Fibroblast of pulmonary artery (primary cell): ENCODE data around the gene VAPB.
A peak's percentile ranks its signal among the peaks of the same experiment; 100 is the strongest.

Experiments
- DNase-seq: peaks from one replicate; pipeline ENCODE4 v3.0.0-alpha.2; 2010; ENCODE audit warnings: low read depth
- H3K4me3 ChIP-seq: replicated peaks from 2 replicates; pipeline ENCODE4 v1.5.1; 2011; ENCODE audit warnings: low read depth, mild to moderate bottlenecking, control low read depth, low read length, moderate library complexity
- TF ChIP-seq, protein P1 (sequence below): IDR thresholded peaks from 2 replicates; pipeline ENCODE4 v1.5.1; 2011; ENCODE audit warnings: mild to moderate bottlenecking, control low read depth, low read length, inconsistent platforms; ENCODE audit errors: missing control alignments

The VAPB gene

DNA sequence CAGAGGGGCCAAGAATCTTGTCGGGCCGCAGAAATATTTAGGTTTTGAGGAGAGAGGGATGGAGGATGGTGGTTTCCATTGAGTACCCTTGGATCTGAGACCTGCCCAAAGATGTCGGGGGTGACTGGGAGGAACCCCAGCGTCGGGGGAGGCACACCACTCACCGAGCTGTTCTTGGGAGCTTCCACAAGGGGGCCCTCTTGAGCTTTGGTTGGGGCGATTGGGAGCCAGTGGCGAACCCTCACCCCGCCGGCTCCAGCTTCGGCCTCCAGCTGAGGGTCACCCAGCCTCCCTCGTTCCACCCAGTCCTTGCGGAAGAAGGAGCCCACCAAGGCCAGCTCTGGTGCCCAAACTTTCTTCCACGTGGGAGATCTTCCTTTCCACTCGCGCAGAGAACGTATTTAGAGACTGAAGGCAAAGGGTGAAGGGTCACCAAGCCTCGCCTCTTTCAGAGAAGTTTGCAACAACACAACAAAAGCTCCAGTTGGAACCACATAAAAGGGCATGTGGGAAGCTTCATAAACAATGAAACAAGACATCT is 92.5 kb downstream of the VAPB start:
- TF ChIP-seq, protein P1, sequence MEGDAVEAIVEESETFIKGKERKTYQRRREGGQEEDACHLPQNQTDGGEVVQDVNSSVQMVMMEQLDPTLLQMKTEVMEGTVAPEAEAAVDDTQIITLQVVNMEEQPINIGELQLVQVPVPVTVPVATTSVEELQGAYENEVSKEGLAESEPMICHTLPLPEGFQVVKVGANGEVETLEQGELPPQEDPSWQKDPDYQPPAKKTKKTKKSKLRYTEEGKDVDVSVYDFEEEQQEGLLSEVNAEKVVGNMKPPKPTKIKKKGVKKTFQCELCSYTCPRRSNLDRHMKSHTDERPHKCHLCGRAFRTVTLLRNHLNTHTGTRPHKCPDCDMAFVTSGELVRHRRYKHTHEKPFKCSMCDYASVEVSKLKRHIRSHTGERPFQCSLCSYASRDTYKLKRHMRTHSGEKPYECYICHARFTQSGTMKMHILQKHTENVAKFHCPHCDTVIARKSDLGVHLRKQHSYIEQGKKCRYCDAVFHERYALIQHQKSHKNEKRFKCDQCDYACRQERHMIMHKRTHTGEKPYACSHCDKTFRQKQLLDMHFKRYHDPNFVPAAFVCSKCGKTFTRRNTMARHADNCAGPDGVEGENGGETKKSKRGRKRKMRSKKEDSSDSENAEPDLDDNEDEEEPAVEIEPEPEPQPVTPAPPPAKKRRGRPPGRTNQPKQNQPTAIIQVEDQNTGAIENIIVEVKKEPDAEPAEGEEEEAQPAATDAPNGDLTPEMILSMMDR: peak; percentile 60
- peak; percentile 57 for DNase-seq
- H3K4me3 ChIP-seq: no peak overlapping the region

DNA sequence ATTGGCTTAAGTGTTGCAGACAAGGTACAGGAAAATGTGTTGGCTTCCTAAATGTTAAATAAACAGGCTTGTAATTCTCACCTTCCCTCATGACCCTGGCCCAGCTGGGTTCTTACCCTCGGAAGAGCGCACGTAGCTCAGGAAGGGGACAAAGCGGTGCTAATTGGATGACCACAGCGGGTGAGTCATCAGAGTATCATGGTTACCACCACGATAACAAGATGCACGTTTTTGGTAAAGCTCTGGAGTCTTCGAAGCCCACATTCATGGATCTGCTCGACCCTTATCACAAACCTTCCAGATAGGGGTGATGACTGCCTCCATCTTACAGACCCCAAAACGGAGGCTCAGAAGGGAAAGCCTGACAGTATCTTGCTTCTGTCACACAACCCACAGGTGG is 93.4 kb downstream of the VAPB start:
- H3K4me3 ChIP-seq: no peak overlapping the region
- TF ChIP-seq, protein P1: no peak
- DNase-seq: no peak

DNA sequence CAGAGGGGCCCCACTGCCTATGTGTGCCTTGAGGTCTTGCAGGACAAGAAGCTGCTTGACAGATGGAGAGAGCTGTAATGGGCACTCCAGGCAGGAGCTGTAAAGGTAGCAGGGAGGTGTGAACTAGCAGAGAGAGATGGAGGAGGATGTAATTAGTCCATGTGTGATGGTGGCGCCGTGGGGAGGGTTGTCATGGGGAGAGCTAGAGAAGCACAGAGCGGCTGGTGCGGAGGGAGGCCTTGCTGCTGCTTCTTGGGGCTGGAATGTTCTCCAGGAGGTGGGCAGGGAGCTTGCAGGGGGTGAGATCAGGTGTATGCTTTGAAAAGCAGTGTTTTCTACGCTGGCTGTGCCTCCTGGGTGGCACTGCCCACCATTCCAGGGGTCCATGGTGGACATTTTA is 94.0 kb downstream of the VAPB start:
- TF ChIP-seq, protein P1: no peak

DNA sequence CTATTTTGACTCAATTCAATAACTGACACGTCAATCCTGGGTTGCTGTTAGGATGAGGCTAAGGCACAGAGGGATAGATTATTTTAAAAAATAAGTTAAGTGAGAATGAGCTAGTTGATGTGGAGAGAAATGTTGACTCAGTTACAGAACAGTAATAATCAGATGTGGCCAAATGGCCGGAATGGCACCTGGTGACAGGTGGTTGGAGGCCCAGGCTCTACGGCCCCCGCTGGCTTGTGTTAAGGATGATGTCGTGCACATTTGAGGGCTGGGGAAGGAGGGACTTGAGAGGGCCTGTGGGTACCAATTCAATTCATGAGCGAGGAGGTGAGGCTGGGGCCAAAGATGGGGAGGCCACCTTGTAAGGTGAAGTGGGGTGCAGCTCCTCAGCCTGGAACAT is 94.4 kb downstream of the VAPB start:
- H3K4me3 ChIP-seq: no peak overlapping the region
- TF ChIP-seq, protein P1: no peak
- DNase-seq: no peak

More for the DNA sequence above, 94.0 kb downstream of the VAPB start:
- DNase-seq: no peak
- H3K4me3 ChIP-seq: no peak overlapping the region

DNA sequence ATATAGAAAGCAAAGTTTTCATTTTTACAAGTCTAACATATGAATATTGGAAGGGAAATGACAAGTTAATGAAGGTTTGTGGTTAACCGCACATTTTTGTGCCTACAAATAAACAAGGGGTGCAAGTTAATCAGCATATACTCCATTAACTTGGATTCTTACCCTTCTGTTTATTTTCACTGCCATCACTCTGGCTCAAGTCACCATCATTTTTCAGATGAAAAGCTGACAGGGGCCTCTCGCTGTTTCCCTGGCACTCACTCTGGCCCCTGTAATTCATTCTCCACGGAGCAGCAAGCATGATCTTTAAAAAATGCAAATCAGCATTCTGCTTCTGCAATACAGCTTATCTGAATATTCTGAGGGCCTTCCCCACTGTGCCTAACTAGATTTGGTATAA is 96.4 kb downstream of the VAPB start:
- TF ChIP-seq, protein P1: no peak
- no peak overlapping the region for H3K4me3 ChIP-seq

DNA sequence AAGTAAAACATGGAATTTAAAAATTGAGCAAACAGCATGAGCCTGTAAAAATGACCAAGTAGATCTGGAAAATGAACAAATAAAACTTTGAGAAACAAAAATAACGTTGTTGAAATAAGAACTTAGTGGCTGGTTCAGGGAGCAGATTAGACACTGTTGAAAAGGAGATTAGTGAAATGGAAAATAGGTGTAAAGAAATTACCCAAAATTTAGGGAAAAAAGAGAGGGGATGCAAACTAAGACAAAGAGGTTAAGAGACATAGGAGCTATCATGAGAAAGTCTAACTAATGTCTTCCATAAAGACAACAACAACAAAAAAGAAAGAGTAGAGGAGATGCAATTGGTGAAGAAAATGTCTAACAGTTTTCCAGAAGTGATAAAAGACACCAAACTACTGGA is 97.2 kb downstream of the VAPB start:
- no peak for DNase-seq
- TF ChIP-seq, protein P1: no peak
- no peak overlapping the region for H3K4me3 ChIP-seq

More for the DNA sequence above, 96.4 kb downstream of the VAPB start:
- DNase-seq: no peak

DNA sequence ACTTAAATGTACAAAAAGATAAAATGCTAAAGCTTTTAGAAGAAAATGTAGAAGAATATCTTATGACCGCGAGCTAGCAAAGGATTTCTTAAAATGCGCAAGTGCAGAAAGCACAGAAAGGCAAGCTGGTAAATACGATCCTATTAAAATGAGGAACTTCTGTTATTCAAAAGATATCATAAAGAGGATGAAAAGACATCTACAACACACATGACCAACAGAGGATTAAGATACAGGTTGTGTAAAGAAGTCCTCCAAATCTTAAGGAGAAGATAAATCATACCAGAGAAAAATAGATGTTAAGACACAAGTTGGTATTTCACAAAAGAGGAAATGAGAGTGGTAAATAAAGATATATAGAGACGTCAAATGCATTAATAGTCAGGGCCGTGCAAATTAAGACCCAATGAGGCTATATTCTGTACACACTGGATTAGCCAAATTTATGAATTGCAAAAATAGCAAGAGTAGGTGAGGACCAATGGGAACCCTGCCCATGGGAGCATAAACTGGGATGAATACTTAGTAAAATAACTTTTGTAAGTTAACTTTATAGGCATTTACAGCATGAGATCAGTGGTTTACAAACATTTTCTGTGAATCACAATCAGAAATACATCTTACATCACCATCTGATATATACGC is 103.2 kb downstream of the VAPB start:
- no peak overlapping the region for H3K4me3 ChIP-seq
- TF ChIP-seq, protein P1: no peak
- no peak for DNase-seq
